Measurements from ENCODE around the gene GGT6.

The GGT6 gene

GRCh38 chr17:4536259-4536741 is 24.1 kb downstream of the GGT6 start:
- no peak for DNase-seq (ENCODE audit: extremely low read depth, low read depth)

GRCh38 chr17:4535667-4536258 is 24.6 kb downstream of the GGT6 start:
- TF ChIP-seq CTCF (IDR thresholded peaks at IDR 0.05; ENCODE audit: low read depth, low read length) = no peak
- DNase-seq (ENCODE audit: extremely low read depth, low read depth) = no peak

More at GRCh38 chr17:4536259-4536741, 24.1 kb downstream of the GGT6 start:
- TF ChIP-seq CTCF (IDR thresholded peaks at IDR 0.05; ENCODE audit: low read depth, low read length) = no peak

GRCh38 chr17:4534928-4535666 is 25.3 kb downstream of the GGT6 start:
- no peak for TF ChIP-seq CTCF (IDR thresholded peaks at IDR 0.05; ENCODE audit: low read depth, low read length)
- DNase-seq (ENCODE audit: extremely low read depth, low read depth) = no peak

GRCh38 chr17:4534515-4534914 is 25.9 kb downstream of the GGT6 start:
- DNase-seq (ENCODE audit: extremely low read depth, low read depth) = no peak
- no peak for TF ChIP-seq CTCF (IDR thresholded peaks at IDR 0.05; ENCODE audit: low read depth, low read length)

GRCh38 chr17:4533523-4534504 is 26.6 kb downstream of the GGT6 start:
- no peak for DNase-seq (ENCODE audit: extremely low read depth, low read depth)
- TF ChIP-seq CTCF (IDR thresholded peaks at IDR 0.05; ENCODE audit: low read depth, low read length) = no peak

- DNase-seq (ENCODE audit: extremely low read depth, low read depth) = no peak
- TF ChIP-seq CTCF (IDR thresholded peaks at IDR 0.05; ENCODE audit: low read depth, low read length) = no peak
Observed at GRCh38 chr17:4532860-4533522, 27.4 kb downstream of the GGT6 start.
